Upper lobe of left lung (tissue), 4 donors: ENCODE results near the gene RNF13.

ENCODE experiments used
- POLR2A ChIP-seq, 4 donors: fragments of 450-650 bp; IDR thresholded peaks; one replicate each; pipeline ENCODE4 v1.5.1; 2016 to 2017; ENCODE audit warnings: antibody characterized with exemption in 4 of 4, mild to moderate bottlenecking in 2 of 4
- POLR2AphosphoS5 ChIP-seq, 2 donors: sonication (generic); formaldehyde crosslinking; IDR thresholded peaks; one replicate each; pipeline ENCODE4 v1.5.1; 2017; ENCODE audit warnings: antibody characterized with exemption in 2 of 2
- TF ChIP-seq, protein P1 (sequence below), 6 experiments: fragments of 450-650 bp in 4 of 6; fragments of 200-600 bp in 2 of 6; sonication (generic) in 2 of 6; IDR thresholded peaks; one replicate each; pipeline ENCODE4 v1.5.1; 2016 to 2019; ENCODE audit warnings: antibody characterized with exemption in 6 of 6

DNA sequence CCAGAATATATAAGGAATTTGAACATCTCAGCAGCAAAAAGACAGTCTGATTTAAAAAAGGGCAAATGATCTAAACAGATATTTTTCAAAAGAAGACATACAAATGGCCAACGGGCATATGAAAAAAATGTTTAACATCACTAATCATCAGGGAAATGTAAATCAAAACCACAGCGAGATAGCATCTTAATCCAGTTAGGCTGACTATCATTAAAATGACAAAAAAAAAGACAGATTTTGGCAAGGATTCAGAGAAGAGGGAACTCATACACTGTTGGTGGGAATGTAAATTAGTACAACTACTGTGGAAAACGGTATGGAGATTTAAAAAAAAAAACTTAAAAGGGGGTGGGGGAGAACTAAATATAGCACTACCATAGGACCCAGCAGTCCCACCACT lies 47.9 kb downstream of the RNF13 start:
- TF ChIP-seq, protein P1, sequence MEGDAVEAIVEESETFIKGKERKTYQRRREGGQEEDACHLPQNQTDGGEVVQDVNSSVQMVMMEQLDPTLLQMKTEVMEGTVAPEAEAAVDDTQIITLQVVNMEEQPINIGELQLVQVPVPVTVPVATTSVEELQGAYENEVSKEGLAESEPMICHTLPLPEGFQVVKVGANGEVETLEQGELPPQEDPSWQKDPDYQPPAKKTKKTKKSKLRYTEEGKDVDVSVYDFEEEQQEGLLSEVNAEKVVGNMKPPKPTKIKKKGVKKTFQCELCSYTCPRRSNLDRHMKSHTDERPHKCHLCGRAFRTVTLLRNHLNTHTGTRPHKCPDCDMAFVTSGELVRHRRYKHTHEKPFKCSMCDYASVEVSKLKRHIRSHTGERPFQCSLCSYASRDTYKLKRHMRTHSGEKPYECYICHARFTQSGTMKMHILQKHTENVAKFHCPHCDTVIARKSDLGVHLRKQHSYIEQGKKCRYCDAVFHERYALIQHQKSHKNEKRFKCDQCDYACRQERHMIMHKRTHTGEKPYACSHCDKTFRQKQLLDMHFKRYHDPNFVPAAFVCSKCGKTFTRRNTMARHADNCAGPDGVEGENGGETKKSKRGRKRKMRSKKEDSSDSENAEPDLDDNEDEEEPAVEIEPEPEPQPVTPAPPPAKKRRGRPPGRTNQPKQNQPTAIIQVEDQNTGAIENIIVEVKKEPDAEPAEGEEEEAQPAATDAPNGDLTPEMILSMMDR (IDR thresholded peaks at IDR 0.05), result no peak
- TF ChIP-seq POLR2AphosphoS5 (IDR thresholded peaks at IDR 0.05) (no peak), POLR2A (IDR thresholded peaks at IDR 0.05) (no peak)
